DMS114 treated with DMSO at 0.1 percent for 48 hours (cell line): ENCODE results near the gene ANKRD40CL.
"Not testable (repeated sequence)": the region's sequence is repeated elsewhere in the genome, so short reads cannot be mapped to it uniquely, and the experiment has no call there.

Source experiments
- DNase-seq: peaks from one replicate; lab custom pipeline; 2025; ENCODE audit not compliant: unreplicated experiment; lab: John Stamatoyannopoulos, UW

Gene ANKRD40CL

GRCh38 chr17:50767446-50767845 lies at the start of gene ANKRD40CL:
TSS of gene ANKRD40CL (minus strand) at chr17:50767518. CDS start at chr17:50766913, 605 bp downstream.
- DNase-seq = no peak

GRCh38 chr17:50816271-50816670 lies 49.0 kb upstream of the ANKRD40CL start:
- no peak for DNase-seq

GRCh38 chr17:50815400-50815799 lies 48.1 kb upstream of the ANKRD40CL start:
- DNase-seq = no peak

GRCh38 chr17:50813583-50813982 lies 46.3 kb upstream of the ANKRD40CL start:
- no peak for DNase-seq

- DNase-seq = no peak
Observed at GRCh38 chr17:50808888-50809287, 41.6 kb upstream of the ANKRD40CL start.

- no peak for DNase-seq
Observed at GRCh38 chr17:50808413-50808812, 41.1 kb upstream of the ANKRD40CL start.

- DNase-seq = no peak
Observed at GRCh38 chr17:50807675-50808074, 40.4 kb upstream of the ANKRD40CL start.

- DNase-seq = no peak
Observed at GRCh38 chr17:50807009-50807408, 39.7 kb upstream of the ANKRD40CL start.

- DNase-seq = no peak
Observed at GRCh38 chr17:50806141-50806643, 38.9 kb upstream of the ANKRD40CL start.

- no peak for DNase-seq
Observed at GRCh38 chr17:50805486-50805885, 38.2 kb upstream of the ANKRD40CL start.

GRCh38 chr17:50804749-50805475 lies 37.6 kb upstream of the ANKRD40CL start:
- not testable (repeated sequence) for DNase-seq

- DNase-seq = no peak
Observed at GRCh38 chr17:50803676-50804075, 36.4 kb upstream of the ANKRD40CL start.

GRCh38 chr17:50802609-50803571 lies 35.6 kb upstream of the ANKRD40CL start:
- no peak for DNase-seq

- no peak for DNase-seq
Observed at GRCh38 chr17:50800196-50800700, 32.9 kb upstream of the ANKRD40CL start.

GRCh38 chr17:50799582-50799981 lies 32.3 kb upstream of the ANKRD40CL start:
- DNase-seq = no peak

- DNase-seq = no peak
Observed at GRCh38 chr17:50798424-50799288, 31.3 kb upstream of the ANKRD40CL start.

- DNase-seq = no peak
Observed at GRCh38 chr17:50797135-50797810, 30.0 kb upstream of the ANKRD40CL start.

- no peak for DNase-seq
Observed at GRCh38 chr17:50794361-50794760, 27.0 kb upstream of the ANKRD40CL start.

- no peak for DNase-seq
Observed at GRCh38 chr17:50793007-50793406, 25.7 kb upstream of the ANKRD40CL start.

- DNase-seq = no peak
Observed at GRCh38 chr17:50792132-50792531, 24.8 kb upstream of the ANKRD40CL start.
